Measurements from ENCODE around the gene TYRP1.

- TF ChIP-seq, protein P1, sequence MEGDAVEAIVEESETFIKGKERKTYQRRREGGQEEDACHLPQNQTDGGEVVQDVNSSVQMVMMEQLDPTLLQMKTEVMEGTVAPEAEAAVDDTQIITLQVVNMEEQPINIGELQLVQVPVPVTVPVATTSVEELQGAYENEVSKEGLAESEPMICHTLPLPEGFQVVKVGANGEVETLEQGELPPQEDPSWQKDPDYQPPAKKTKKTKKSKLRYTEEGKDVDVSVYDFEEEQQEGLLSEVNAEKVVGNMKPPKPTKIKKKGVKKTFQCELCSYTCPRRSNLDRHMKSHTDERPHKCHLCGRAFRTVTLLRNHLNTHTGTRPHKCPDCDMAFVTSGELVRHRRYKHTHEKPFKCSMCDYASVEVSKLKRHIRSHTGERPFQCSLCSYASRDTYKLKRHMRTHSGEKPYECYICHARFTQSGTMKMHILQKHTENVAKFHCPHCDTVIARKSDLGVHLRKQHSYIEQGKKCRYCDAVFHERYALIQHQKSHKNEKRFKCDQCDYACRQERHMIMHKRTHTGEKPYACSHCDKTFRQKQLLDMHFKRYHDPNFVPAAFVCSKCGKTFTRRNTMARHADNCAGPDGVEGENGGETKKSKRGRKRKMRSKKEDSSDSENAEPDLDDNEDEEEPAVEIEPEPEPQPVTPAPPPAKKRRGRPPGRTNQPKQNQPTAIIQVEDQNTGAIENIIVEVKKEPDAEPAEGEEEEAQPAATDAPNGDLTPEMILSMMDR (IDR thresholded peaks at IDR 0.05; ENCODE audit: insufficient read depth, low read length, poor library complexity, severe bottlenecking), result no peak
- TF ChIP-seq EZH2phosphoT487 (conservative IDR thresholded peaks at IDR 0.05; ENCODE audit: low read length), result no peak
These were observed 40.2 kb upstream of the TYRP1 start for GRCh38 chr9:12652973-12653372.

Measured in SU-DHL-6 (cell line).